Panc1 (cell line): ENCODE measurements around the gene RUNX1. TPM values are rescaled to one million over a fixed set of nuclear protein-coding genes. Genes with fewer than 3 reads are reported as not detected.

Source experiments
- ATAC-seq: fragments of 200-7000 bp; cut with Tn5 transposase; 2 replicates; pipeline ENCODE4 v1.9.1; 2020; ENCODE audit warnings: mild to moderate bottlenecking, moderate library complexity
- BruUV-seq: library from RNA; stranded (reverse); fragments of 400-500 nt; replicated peaks from 2 replicates; lab custom pipeline; 2021; lab: Mats Ljungman, UMichigan
- CTCF ChIA-PET: fragments of 300-600 bp; sonication (Branson Sonifier 250); formaldehyde crosslinking; loops from one replicate; lab custom pipeline; 2022; ENCODE audit warnings: antibody characterized with exemption; lab: Charles Lee
- POLR2A ChIA-PET: fragments of 300-600 bp; sonication (Branson Sonifier 250); formaldehyde crosslinking; loops from one replicate; lab custom pipeline; 2022; ENCODE audit warnings: antibody characterized with exemption; lab: Charles Lee
- DNase-seq: peaks from one replicate; pipeline ENCODE4 v3.0.0-alpha.2; 2010; ENCODE audit warnings: low read depth, low spot score
- H3K27ac ChIP-seq: 2 replicates; pipeline ENCODE4 v1.5.1; 2011; ENCODE audit warnings: mild to moderate bottlenecking, low read length, inconsistent platforms
- H3K27me3 ChIP-seq: fragments of 200-500 bp; sonication (Bioruptor generic); 2 replicates; pipeline ENCODE4 v1.6.0; 2014; ENCODE audit warnings: low read length, inconsistent platforms; ENCODE audit not compliant: control insufficient read depth, insufficient read depth
- H3K36me3 ChIP-seq: fragments of 200-500 bp; sonication (Bioruptor generic); 2 replicates; pipeline ENCODE4 v1.5.1; 2014; ENCODE audit warnings: inconsistent platforms, mild to moderate bottlenecking, low read length, moderate library complexity; ENCODE audit not compliant: control insufficient read depth, insufficient read depth
- H3K4me1 ChIP-seq: 2 replicates; pipeline ENCODE4 v1.5.1; 2011; ENCODE audit warnings: inconsistent platforms, mild to moderate bottlenecking, low read length, moderate library complexity; ENCODE audit not compliant: control insufficient read depth, insufficient read depth
- H3K4me3 ChIP-seq, 2 experiments: 2 replicates each; pipeline ENCODE4 v1.5.1; 2011 to 2012; ENCODE audit warnings: low read depth in 2 of 2, low read length in 2 of 2, mild to moderate bottlenecking in 2 of 2, inconsistent platforms in 1 of 2, moderate library complexity in 1 of 2
- H3K9me3 ChIP-seq: fragments of 200-500 bp; sonication (Bioruptor generic); 2 replicates; pipeline ENCODE4 v1.5.1; 2014; ENCODE audit warnings: low read depth, mild to moderate bottlenecking, inconsistent platforms, low read length, moderate library complexity; ENCODE audit not compliant: control insufficient read depth, insufficient read depth
- CTCF ChIP-seq: fragments of 450-650 bp; IDR thresholded peaks from 2 replicates; pipeline ENCODE4 v1.5.1; 2017; ENCODE audit warnings: mild to moderate bottlenecking
- POLR2AphosphoS5 ChIP-seq: IDR thresholded peaks from 2 replicates; pipeline ENCODE4 v1.6.1; 2012; ENCODE audit warnings: mild to moderate bottlenecking, low read depth, low read length, moderate library complexity
- REST ChIP-seq, 2 experiments: IDR thresholded peaks; 2 replicates each; pipeline ENCODE4 v1.6.1; 2011 to 2012; ENCODE audit warnings: low read depth in 2 of 2, control low read depth in 1 of 2, low read length in 1 of 2, mild to moderate bottlenecking in 1 of 2, moderate library complexity in 1 of 2; ENCODE audit not compliant: insufficient read depth in 1 of 2
- SIN3A ChIP-seq: IDR thresholded peaks from 2 replicates; pipeline ENCODE4 v1.6.1; 2012; ENCODE audit warnings: low read depth, mild to moderate bottlenecking, low read length, moderate library complexity, borderline replicate concordance; ENCODE audit not compliant: insufficient read depth
- TCF7L2 ChIP-seq: IDR thresholded peaks from 2 replicates; pipeline ENCODE4 v1.6.1; 2011; ENCODE audit warnings: mild to moderate bottlenecking, low read depth, low read length, inconsistent platforms
- in situ Hi-C: cut with HindIII; loops from 2 replicates; pipeline ENCODE4 v1.10.0; 2016; ENCODE audit warnings: low sequenced_read_pairs, low pct_unique_long_range_greater_than_20kb
- intact Hi-C: fragments of 100-400 bp; cut with micrococcal nuclease; formaldehyde crosslinking; loops from one replicate; pipeline ENCODE4 v1.10.0; 2022; ENCODE audit not compliant: unreplicated experiment
- total RNA-seq: library from RNA; stranded (reverse); gene quantifications from one replicate; pipeline ENCODE4 v1.2.1, GENCODE V29; 2021; ENCODE audit not compliant: unreplicated experiment

Gene RUNX1
- total RNA-seq, 1 experiment from 2014 or later, result 22.4 TPM

GRCh38 chr21:34992180-34992579 lies 56.9 kb downstream of the RUNX1 start:
- ChIA-PET CTCF (no interaction called here), POLR2A (no interaction called here)
- in situ Hi-C loops (no loop called here), intact Hi-C loops (no loop called here)
- ATAC-seq (no peak), DNase-seq (no peak)
- H3K36me3 ChIP-seq, result no peaks in the 10 kb centered on the region
- H3K9me3 ChIP-seq, result no peaks in the 10 kb centered on the region
- no peaks in the 10 kb centered on the region for H3K4me1 ChIP-seq
- no peaks in the 10 kb centered on the region for H3K27me3 ChIP-seq
- BruUV-seq, result no TSS peak
- H3K4me3 ChIP-seq, result no peak overlapping the region
- TF ChIP-seq CTCF (no peak), TCF7L2 (no peak), POLR2AphosphoS5 (no peak), SIN3A (no peak), REST (IDR thresholded peaks at IDR 0.05; ENCODE audit: insufficient read depth in 1 of 2, low read depth in 2 of 2, low read length in 1 of 2) (no peak)
- H3K27ac ChIP-seq, result no peak overlapping the region

- ATAC-seq, result no peak
- intact Hi-C loops (no loop called here), in situ Hi-C loops (no loop called here)
- Histone ChIP-seq H3K36me3 (no peaks in the 10 kb centered on the region), H3K4me3 (no peak overlapping the region), H3K4me1 (no peaks in the 10 kb centered on the region), H3K27me3 (no peaks in the 10 kb centered on the region), H3K9me3 (no peaks in the 10 kb centered on the region), H3K27ac (no peak overlapping the region)
- no TSS peak for BruUV-seq
- ChIA-PET POLR2A (no interaction called here), CTCF (no interaction called here)
- DNase-seq, result no peak
- TF ChIP-seq TCF7L2, result no peak
- no peak for TF ChIP-seq POLR2AphosphoS5
- no peak for TF ChIP-seq CTCF
- TF ChIP-seq REST (IDR thresholded peaks at IDR 0.05; ENCODE audit: insufficient read depth in 1 of 2, low read depth in 2 of 2, low read length in 1 of 2), result no peak
- TF ChIP-seq SIN3A, result no peak
Measured at GRCh38 chr21:34991366-34991957, 57.6 kb downstream of the RUNX1 start.
